SW 1271 (cell line): ENCODE results near the gene SETX.
A peak's percentile ranks its signal among the peaks of the same experiment; 100 is the strongest.
"Not testable (repeated sequence)": the region's sequence is repeated elsewhere in the genome, so short reads cannot be mapped to it uniquely, and the experiment has no call there.

Source experiments
- DNase-seq, 2 experiments: peaks; one replicate each; lab custom pipeline; 2025; lab: John Stamatoyannopoulos, UW

The SETX gene

DNA sequence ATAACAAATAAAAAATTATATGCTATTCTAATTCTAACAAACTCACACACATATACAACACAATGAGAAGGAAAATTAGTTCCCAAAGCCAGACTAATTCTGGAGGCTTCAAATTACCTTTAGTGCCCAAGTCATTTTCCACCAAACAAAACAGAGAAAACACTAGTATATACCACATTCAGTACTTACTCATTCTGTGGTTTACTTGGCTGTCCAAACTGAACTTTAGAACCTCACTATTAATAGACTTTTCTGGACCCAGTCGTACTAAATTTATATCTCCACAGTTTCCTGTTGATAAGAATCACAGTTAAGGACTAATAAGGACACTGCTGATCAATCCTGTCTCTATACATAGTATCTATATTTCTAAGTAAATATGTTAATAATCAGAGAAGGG, 66.4 kb downstream of the SETX start:
- no peak for DNase-seq

DNA sequence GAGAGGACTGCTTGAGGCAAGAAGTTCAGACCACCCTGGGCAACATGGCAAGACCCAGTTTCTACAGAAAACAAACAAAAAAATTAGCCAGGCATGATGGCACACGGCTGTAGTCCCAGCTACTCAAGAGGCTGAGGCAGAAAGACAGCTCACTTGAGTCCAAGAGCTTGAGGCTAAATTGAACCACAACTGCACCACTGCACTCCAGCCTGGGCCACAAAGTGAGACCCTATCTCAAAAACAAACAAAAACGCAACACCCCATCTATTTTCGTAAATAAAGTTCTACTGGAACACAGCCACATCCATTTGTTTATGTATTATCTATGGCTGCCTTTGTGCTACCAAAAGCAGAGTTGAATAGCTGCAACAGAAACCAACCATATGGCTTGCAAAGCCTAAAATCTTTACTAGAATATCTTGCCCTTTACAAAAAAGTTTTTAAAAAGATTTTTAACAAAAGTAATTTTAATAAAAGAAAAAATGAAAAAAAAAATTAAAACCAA, 67.5 kb downstream of the SETX start:
- no peak for DNase-seq

DNA sequence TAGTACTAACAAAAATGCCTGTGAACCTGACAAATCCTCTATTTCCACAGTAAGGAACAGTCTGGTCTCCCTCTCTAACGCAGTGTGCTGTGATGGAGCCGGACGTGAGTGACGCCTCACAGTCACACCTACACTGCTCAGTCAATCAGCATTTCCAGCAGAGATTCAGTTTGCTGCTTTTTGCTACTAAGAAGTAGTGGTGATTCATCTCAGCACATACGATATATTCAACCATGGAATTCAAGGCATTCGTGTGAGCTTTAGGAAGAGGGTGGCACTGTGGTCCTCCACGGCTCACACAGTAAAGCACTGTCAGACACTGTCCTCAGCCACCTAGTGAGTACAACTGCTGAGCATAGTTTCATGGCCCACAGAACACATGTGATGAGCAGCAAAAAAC, 70.9 kb downstream of the SETX start:
- no peak for DNase-seq

DNA sequence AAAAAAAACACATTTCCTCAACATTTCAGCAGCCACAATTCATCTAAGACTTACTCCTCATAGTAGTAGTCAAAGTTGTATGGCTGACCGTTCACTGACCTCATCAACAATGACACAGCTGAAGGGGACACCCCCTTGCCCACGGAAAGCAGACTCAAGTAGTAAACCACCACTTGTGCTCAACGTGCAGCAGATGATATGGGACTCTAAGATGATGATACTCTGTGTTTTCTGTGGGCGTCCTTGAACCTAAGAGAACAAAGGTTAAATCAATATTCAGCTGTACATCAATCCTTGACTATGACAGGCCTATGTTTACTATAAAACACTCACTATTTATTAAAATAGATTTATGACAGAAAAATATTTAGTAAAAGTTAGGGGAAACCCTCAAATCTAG, 71.6 kb downstream of the SETX start:
- DNase-seq, result no peak

DNA sequence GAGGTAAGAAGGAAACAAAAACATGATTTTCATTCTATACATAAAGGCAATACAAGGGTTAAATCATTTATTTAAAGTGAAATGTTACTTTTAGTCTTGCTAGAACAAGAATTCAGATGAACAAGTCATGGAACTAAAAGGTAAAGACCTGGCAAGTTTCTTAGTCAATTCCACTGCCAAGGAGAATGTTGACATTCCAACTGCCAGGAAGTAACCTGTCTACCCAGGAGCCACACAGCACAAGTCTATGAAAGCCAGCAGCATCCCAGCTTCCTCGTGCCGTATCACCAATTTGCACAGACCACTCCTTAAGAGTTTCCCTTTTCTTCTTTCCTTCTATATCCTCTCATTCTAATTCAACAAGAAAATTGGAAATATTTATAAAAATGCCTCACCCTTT, 79.9 kb downstream of the SETX start:
- no peak for DNase-seq

DNA sequence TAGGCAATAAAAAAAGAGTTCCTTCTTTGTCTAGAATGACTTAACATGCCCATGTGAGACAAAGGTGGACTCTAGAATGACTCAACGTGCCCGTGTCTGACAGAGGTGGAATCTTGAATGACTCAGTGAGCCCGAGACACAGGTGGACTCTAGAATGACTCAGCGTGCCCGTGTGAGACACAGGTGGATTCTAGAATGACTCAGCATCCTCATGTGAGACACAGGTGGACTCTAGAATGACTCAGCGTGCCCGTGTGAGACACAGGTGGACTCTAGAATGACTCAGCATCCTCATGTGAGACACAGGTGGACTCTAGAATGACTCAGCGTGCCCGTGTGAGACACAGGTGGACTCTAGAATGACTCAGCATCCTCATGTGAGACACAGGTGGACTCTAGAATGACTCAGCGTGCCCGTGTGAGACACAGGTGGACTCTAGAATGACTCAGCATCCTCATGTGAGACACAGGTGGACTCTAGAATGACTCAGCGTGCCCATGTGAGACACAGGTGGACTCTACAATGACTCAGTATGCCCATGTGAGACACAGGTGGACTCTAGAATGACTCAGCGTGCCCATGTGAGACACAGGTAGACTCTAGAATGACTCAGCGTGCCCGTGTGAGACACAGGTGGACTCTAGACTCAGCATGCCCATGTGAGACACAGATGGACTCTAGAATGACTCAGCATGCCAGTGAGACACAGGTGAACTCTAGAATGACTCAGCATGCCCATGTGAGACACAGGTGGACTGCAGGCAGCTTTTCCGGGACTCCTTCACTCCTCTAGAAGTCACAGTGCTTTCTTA, 84.9 kb downstream of the SETX start:
- not testable (repeated sequence) for DNase-seq

DNA sequence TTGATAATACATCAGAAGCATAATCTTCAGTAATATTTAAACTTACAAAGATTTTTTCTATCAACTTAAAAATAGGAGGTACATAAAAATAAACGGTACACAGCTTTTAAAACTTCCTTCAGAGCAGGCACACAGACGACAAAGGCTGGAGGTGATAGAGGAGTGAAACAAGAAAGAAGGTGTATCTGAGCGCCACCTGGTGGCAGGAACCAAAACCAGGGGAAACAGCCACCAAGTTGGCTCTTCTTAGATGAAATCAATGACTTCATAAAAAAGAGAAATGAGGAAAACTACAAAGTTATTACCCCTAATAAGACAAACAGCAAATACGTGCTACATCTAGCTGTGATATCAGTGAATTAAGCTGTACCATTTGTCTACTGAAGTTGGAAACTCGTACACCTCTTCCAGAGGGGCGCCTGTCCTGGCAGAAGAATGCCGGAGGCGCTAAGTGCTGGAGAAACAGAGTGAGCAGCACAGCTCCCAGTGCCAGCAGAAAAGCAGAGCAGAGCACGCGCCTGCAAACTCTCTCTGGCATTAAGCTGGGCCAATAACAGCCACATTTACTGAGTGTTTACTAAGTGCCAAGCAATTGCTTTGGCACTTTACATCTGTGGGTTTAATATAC, 85.9 kb downstream of the SETX start:
- DNase-seq, result peak; percentile 19 to 42

DNA sequence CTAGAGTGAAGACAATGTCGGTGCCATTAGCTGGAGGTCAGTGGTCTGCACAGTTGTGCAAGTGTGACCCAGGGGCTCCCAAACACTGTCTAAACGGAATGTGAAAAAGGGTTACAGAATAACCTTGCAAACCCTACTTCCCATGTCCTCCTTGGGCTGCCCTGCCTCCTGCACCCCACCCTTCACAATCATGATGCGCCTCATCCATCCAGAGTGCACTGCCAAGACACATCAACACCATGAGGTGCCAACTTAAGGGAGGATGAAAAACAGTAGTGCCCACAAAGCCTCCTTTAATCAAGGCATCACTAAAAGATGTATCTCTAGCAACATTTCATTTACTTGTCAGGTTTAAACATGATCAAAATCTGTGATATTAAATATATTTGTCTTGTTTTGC, 87.1 kb downstream of the SETX start:
- no peak for DNase-seq

DNA sequence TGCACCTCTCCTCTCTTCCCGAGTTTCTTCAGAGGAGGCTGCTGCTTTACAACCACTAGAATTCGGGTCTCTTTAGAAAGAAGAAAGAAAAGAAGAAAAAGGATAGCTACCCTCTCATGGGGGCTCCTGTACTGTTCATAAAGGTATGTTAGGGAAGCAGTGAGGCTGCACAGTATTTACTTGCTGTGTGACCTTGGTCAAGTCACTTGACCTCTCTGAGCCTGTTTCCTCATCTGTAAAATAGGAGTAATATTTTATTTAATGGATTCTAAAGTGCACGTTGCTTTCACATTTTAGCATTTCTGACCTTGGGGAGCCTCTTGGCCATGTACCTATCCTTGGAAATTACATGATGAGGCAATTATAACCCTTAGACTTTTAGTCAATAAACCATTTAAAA, 88.8 kb downstream of the SETX start:
- no peak for DNase-seq

DNA sequence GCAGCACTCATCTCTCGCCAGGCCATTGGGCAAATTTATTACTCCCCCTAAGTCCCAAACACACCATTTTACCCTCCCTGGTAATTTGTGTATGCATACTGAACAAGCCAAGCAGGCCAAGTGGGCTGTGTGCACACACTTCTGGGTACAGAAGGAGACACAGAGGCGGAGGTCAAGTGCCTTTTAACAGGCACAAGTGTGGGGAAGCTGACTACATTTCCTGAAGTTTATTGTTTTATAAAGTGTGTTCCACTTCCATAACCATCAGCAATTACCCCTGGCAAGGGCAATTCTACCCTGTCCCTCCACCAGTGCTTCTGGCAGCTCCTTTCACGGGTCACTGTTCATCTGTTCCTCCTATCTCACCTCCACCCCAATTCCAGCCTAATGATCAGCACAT, 93.9 kb downstream of the SETX start:
- no peak for DNase-seq

DNA sequence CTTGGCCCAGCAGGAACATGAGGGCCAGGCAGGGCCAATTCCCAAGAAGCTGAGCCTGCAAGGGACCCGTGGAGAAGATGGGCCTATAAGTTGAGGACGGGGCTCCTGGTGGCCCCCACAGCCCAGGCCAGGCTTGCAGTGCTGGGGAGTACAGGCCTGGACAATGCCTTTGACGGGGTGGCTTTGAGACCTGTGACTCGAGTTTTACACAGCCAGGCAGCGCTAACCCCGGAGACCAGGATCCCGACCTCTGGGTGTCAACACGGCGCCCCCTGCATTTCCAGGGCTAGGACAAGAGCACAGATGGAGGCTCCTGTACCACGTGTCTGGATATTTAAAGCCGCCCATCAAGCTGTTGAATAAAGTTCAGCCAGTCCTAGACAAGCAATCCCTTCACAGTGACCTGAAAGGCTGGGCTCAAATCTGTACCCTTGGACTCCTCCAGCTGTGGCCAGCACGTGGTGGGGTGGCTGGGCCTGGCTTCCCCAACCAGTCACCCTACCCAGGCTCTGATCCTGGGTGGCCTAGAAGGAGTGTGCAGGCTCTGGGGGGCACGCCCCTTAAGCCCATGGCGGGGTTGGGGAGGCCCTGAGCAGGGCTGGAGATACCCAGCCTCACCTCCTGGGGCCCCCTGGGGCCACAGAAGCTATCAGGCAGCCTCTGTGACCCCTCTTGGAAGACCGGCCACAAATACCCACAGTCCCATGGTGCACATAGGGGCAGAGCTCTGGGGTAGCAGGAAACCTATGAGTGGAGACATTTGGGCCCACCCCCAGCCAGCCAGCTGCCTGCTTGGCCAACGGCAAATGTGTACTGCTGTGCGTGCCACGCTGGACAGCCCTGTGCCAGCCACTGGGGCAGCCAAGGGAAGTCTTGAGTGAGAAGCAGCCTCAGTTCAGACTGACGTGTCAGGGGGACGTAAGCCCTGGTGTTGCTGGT, 104.2 kb downstream of the SETX start:
- no peak for DNase-seq

DNA sequence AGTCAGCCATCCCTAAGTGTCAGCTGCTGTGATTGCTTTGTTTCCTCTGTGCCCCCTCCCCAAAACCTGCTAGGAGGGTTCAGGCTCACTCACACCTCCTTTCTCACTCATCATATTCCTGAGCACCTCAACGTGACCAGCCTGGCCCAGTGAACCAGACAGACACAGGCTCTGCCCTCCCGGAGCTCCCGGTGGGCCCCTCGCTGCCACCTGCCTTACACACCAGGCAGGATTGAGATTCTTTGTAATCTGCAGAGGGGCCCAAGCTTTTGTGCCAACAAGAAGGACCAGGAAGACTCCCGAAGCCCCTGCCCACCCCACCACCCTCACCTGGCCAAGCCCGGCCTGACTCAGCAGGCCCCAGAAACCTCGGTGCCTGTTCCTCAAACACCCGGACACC, 105.1 kb downstream of the SETX start:
- DNase-seq, result no peak

DNA sequence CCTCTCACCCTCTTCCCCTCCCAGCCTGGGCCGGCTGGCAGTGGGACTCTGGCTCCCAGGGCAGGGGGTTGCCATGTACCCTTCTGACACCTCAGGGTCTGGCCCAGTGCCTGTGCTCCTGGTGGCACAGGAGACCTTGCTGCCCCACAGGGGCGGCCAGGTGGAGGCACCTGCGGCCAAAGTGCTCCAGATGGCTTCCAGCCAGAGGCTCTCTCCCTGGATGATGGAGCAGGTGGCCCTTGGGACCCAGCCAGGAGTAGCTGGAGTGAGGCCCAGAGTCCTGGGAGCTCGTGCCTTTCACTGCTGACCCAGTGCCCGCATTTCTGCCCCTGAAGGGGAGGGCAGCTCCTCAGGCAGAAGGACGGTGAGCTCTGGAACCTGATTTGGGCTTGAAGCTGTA, 105.7 kb downstream of the SETX start:
- DNase-seq, result no peak

DNA sequence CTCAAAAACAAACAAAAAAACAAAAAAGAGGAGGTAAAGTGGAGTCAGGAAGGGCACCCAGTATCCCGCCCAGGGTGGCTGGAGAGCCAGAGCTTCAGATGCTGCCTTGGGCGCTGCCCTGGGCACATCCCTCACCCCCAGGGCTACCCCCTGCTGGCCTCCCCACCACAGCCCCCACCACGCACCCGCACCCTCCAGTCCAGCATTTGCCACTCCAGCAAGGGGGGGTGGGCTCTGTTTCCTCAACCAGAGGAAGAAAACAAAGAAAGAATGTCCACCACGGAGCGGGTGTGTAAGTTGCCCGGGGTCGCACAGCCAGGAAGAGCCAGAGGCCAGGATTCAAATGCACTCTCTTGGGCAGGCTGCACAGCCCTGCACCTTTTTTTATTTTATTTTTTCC, 106.8 kb downstream of the SETX start:
- no peak for DNase-seq

DNA sequence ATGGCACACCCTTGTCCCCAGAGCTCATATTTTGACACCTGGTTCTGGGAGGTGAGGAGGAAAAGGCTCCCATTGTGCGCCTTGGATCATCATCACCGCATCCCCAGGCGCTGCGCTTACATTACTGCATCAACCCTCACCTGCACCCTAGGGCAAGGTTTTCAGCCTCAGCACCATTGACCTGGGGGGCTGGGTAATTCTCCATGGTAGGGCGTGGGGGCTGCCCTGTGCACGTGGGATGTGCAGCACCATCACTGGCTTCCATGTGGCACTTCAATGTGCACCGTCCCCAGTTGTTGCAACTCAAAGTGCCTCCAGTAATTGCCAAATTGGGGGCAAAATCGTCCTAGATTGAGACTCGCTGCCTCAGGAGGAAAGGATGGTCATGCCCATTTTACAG, 109.3 kb downstream of the SETX start:
- DNase-seq, result no peak

DNA sequence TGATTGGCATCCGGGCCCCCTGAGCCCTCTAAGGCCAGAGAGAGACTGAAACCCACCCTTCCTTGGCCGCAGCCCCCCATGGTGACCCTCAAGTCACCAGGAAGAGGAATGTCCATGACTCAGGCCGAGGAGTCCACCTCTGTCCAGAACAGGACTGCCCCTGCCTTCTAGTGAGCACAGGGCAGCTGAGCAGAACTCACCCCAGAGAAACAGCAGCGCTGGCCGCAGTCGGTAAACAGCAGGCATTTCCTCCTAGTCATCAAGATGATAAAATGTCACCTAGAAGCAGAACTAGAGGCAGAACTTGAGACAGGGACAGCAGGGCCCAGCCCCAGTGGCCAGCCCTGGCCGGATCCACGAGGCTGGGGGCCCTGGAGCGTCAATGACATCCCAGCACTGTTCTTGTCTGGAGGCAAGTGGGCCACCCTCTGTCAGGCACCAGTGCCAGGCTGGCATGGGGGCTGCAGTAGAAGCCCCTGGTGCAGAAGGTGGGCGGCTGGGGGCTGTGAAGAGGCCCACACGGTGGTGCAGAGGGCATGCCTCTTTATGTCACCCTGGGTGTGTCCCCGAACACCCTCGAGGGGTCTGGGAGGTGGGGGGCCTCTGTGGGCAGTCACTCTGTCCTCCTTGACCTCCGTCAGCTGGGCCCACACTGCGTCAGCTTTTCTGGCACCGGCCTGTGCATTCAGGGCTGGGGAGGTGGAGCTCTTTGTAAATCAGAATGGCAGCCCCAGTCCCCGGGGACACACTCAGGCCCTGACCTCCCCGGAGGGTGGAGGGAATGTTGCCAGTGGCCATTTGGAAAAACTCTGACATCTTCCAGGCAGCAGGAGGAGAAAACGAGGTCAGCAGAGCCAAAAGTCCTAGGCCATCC, 110.0 kb downstream of the SETX start:
- no peak for DNase-seq

DNA sequence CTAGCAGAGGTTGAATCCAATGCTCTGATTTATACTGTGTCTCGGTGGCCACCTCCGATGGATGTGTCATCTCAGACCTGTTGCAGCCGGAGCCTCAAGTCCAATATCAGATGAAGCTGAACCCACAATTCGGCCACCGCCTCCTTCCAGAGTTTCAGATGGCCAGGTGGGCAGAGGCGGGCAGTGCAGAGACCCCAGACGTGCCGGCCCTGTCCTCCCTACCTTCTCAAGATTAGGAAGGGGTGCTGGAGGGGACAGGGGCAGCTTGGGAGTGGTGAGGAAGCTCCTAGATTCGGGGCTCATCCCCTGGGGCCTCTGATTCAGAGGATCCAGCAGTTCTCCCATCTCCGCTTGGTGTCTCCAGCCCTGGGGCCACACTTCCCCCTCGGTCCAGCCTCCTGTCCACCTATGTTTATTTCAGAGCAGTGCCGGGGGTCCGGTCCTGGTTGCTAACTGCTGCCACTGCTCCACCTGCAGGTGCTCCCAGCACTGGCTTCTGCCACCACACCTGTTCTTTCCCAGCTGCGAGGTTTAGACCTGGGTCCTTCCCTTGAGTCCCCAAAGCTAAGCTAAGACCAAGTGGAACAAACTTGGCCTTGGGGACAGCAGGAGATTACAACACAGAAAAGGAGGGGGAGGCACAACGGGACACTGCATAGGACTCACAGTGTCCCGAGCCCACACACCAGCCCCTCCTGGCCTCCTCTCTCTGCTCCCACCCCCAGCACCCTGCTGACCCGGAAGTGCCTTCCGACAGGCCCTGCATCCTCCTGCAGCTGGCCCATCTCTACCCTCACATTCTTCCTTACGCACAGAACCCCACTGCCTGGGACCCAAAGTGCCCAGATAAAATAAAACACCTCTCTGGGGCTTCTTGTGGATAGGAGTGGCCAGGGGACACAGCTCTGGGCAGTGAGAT, 111.4 kb downstream of the SETX start:
- DNase-seq, result no peak

DNA sequence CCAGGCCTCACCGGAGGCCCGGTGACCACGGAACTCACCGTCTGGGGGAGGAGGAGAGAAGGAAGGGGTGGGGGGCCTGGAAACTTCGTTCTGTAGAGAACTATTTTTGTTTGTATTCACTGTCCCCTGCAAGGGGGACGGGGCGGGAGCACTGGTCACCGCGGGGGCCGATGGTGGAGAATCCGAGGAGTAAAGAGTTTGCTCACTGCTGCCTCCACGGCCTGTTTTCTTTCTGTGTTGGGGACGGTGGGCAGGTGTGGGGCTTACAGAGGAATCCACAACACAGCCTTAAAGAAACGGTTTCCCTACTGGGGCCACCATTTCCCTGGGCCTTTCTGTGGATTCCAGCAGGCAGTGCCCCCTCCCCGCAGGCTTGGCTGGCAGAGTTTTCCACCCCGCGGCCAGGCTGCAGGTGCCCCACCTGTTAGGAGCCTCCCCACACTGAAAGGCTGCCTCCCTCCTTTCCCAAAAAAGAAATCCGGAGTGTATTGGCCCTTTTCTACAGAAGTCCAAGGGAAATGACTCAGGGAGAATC, 112.1 kb downstream of the SETX start:
- DNase-seq, result no peak

DNA sequence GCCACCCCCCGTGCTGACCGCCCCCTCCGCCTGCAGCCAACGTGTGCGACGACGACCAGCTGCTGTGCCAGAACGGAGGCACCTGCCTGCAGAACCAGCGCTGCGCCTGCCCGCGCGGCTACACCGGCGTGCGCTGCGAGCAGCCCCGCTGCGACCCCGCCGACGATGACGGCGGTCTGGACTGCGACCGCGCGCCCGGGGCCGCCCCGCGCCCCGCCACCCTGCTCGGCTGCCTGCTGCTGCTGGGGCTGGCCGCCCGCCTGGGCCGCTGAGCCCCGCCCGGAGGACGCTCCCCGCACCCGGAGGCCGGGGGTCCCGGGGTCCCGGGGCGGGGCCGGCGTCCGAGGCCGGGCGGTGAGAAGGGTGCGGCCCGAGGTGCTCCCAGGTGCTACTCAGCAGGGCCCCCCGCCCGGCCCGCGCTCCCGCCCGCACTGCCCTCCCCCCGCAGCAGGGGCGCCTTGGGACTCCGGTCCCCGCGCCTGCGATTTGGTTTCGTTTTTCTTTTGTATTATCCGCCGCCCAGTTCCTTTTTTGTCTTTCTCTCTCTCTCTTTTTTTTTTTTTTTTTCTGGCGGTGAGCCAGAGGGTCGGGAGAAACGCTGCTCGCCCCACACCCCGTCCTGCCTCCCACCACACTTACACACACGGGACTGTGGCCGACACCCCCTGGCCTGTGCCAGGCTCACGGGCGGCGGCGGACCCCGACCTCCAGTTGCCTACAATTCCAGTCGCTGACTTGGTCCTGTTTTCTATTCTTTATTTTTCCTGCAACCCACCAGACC, 112.8 kb downstream of the SETX start:
- DNase-seq, result no peak

DNA sequence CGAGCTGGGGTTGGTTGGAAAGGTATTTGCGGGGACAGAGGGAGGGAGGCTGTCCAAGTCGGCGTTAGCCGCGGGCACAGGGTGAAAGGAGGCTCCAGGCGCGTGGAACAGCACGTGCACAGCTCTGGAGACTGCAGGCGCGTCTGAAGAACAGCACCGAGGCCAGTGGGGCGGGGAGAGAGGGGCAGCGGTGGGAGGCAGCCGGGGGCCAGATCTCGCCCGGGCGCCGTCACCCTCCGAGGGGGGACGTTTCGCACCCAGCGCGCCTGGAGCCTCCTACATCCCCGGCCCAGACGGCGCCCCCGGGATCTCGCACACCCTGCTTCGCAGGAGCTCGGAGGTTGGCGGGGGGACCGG, 113.3 kb downstream of the SETX start:
- no peak for DNase-seq
